GM19099 (cell line): Measurements from ENCODE around the gene SLC22A7.

Experiments used
- POLR2A ChIP-seq: IDR thresholded peaks from 3 replicates; pipeline ENCODE4 v1.6.1; 2011; ENCODE audit warnings: low read depth; ENCODE audit not compliant: insufficient read length; ENCODE audit errors: extremely low read depth

Gene SLC22A7

GRCh38 chr6:43299338-43300293 is 1.6 kb downstream of the SLC22A7 start:
- no peak for TF ChIP-seq POLR2A

- no peak for TF ChIP-seq POLR2A
Observed at GRCh38 chr6:43301081-43301870, 3.2 kb downstream of the SLC22A7 start.

GRCh38 chr6:43302126-43302525 is 4.1 kb downstream of the SLC22A7 start:
- no peak for TF ChIP-seq POLR2A

GRCh38 chr6:43303751-43304331 is 5.8 kb downstream of the SLC22A7 start:
- no peak for TF ChIP-seq POLR2A

GRCh38 chr6:43304361-43304760 is 6.3 kb downstream of the SLC22A7 start:
- no peak for TF ChIP-seq POLR2A

GRCh38 chr6:43304882-43305281 is 6.8 kb downstream of the SLC22A7 start:
- TF ChIP-seq POLR2A = no peak

- no peak for TF ChIP-seq POLR2A
Observed at GRCh38 chr6:43306086-43306485, 8.0 kb downstream of the SLC22A7 start.

GRCh38 chr6:43307451-43308100 is 9.5 kb downstream of the SLC22A7 start:
- TF ChIP-seq POLR2A = no peak

- no peak for TF ChIP-seq POLR2A
Observed at GRCh38 chr6:43308101-43308989, 10.3 kb downstream of the SLC22A7 start, which contains the start of gene CRIP3. Gene CRIP3 (minus strand): TSS chr6:43308826. CDS start chr6:43308792, 34 bp downstream.

- no peak for TF ChIP-seq POLR2A
Observed at GRCh38 chr6:43308990-43309477, 11.0 kb downstream of the SLC22A7 start.

- TF ChIP-seq POLR2A = no peak
Observed at GRCh38 chr6:43310134-43310533, 12.1 kb downstream of the SLC22A7 start.

GRCh38 chr6:43310624-43311023 is 12.6 kb downstream of the SLC22A7 start:
- no peak for TF ChIP-seq POLR2A

- no peak for TF ChIP-seq POLR2A
Observed at GRCh38 chr6:43311666-43312065, 13.6 kb downstream of the SLC22A7 start.

- TF ChIP-seq POLR2A = no peak
Observed at GRCh38 chr6:43313813-43314212, 15.8 kb downstream of the SLC22A7 start.
